ENCODE measurements around the gene ATF4.

ATF4 gene

DNA sequence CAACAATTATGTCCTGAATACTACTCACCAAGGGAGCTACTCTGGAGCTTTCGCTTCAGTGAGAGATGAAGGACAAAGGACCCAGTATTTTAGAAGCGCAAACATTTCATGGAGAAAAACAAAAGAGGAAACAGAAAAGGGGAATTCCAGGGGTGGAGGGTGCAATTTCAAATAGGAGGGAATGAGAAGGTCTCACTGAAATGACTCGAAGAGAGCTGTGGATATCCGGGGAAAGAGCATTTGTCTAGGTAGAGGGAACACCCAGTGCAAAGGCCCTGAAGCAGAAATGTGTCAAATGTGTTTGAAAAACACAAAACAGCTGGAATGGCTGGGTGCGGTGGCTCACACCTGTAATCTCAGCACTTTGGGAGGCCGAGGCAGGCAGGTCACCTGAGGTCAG lies 9.8 kb downstream of the ATF4 start:
- no peak for ATAC-seq
- TF ChIP-seq SNAI2 (CRISPR knock-in tag; IDR thresholded peaks at IDR 0.05) = no peak
- TF ChIP-seq ZNF70 (CRISPR knock-in tag; IDR thresholded peaks at IDR 0.05) = no peak
- TF ChIP-seq, protein P1, sequence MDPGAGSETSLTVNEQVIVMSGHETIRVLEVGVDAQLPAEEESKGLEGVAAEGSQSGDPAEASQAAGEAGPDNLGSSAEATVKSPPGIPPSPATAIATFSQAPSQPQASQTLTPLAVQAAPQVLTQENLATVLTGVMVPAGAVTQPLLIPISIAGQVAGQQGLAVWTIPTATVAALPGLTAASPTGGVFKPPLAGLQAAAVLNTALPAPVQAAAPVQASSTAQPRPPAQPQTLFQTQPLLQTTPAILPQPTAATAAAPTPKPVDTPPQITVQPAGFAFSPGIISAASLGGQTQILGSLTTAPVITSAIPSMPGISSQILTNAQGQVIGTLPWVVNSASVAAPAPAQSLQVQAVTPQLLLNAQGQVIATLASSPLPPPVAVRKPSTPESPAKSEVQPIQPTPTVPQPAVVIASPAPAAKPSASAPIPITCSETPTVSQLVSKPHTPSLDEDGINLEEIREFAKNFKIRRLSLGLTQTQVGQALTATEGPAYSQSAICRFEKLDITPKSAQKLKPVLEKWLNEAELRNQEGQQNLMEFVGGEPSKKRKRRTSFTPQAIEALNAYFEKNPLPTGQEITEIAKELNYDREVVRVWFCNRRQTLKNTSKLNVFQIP (CRISPR knock-in tag; IDR thresholded peaks at IDR 0.05; ENCODE audit: borderline replicate concordance, low read depth) = no peak
- TF ChIP-seq CSDC2 (CRISPR knock-in tag; IDR thresholded peaks at IDR 0.05) = no peak
- TF ChIP-seq, protein P2, sequence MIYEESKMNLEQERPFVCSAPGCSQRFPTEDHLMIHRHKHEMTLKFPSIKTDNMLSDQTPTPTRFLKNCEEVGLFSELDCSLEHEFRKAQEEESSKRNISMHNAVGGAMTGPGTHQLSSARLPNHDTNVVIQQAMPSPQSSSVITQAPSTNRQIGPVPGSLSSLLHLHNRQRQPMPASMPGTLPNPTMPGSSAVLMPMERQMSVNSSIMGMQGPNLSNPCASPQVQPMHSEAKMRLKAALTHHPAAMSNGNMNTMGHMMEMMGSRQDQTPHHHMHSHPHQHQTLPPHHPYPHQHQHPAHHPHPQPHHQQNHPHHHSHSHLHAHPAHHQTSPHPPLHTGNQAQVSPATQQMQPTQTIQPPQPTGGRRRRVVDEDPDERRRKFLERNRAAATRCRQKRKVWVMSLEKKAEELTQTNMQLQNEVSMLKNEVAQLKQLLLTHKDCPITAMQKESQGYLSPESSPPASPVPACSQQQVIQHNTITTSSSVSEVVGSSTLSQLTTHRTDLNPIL (CRISPR knock-in tag; IDR thresholded peaks at IDR 0.05; ENCODE audit: low read depth) = no peak
- TF ChIP-seq ZFP3 (CRISPR knock-in tag; IDR thresholded peaks at IDR 0.05) = no peak
- TF ChIP-seq ISL1 (CRISPR knock-in tag; IDR thresholded peaks at IDR 0.05) = no peak
- TF ChIP-seq RARB (CRISPR knock-in tag; IDR thresholded peaks at IDR 0.05) = no peak
- TF ChIP-seq, protein P3, sequence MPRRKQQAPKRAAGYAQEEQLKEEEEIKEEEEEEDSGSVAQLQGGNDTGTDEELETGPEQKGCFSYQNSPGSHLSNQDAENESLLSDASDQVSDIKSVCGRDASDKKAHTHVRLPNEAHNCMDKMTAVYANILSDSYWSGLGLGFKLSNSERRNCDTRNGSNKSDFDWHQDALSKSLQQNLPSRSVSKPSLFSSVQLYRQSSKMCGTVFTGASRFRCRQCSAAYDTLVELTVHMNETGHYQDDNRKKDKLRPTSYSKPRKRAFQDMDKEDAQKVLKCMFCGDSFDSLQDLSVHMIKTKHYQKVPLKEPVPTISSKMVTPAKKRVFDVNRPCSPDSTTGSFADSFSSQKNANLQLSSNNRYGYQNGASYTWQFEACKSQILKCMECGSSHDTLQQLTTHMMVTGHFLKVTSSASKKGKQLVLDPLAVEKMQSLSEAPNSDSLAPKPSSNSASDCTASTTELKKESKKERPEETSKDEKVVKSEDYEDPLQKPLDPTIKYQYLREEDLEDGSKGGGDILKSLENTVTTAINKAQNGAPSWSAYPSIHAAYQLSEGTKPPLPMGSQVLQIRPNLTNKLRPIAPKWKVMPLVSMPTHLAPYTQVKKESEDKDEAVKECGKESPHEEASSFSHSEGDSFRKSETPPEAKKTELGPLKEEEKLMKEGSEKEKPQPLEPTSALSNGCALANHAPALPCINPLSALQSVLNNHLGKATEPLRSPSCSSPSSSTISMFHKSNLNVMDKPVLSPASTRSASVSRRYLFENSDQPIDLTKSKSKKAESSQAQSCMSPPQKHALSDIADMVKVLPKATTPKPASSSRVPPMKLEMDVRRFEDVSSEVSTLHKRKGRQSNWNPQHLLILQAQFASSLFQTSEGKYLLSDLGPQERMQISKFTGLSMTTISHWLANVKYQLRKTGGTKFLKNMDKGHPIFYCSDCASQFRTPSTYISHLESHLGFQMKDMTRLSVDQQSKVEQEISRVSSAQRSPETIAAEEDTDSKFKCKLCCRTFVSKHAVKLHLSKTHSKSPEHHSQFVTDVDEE (CRISPR knock-in tag; IDR thresholded peaks at IDR 0.05) = no peak
- no peak for TF ChIP-seq ARNTL (CRISPR knock-in tag; IDR thresholded peaks at IDR 0.05; ENCODE audit: borderline replicate concordance, low read depth)
- TF ChIP-seq, protein P4, sequence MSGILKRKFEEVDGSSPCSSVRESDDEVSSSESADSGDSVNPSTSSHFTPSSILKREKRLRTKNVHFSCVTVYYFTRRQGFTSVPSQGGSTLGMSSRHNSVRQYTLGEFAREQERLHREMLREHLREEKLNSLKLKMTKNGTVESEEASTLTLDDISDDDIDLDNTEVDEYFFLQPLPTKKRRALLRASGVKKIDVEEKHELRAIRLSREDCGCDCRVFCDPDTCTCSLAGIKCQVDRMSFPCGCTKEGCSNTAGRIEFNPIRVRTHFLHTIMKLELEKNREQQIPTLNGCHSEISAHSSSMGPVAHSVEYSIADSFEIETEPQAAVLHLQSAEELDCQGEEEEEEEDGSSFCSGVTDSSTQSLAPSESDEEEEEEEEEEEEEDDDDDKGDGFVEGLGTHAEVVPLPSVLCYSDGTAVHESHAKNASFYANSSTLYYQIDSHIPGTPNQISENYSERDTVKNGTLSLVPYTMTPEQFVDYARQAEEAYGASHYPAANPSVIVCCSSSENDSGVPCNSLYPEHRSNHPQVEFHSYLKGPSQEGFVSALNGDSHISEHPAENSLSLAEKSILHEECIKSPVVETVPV (CRISPR knock-in tag; IDR thresholded peaks at IDR 0.05) = no peak

DNA sequence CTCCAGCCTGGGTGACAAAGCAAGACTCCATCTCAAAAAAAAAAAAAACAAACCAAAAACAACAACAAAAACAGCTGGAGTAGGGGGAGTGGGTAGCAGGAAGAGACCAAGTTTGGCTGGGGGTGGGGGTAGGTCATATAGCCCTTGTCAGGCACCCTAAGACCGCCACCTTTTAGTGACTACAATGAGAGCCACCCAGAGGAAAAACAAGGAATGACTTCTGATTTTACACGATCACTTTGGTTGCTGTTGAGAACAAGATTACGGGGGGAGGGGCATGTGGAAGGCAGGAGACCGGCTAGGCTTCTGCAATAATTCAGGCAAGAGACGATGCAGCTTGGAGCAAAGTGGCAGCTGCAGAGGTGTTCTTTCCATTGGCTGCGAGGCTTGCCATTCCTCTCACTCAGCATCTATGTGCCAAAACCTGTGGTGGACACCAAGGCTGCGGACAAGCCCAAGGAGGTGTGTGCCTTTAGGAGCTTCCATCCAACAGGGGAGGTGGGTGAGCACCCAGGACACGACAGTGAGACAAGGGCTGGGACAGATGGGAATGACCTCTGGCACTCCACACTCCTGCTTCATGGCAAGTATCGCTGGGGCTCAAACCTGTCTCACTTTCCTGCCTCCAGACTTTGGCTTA lies 10.4 kb downstream of the ATF4 start:
- ATAC-seq = no peak
- TF ChIP-seq ESRRG (CRISPR knock-in tag; IDR thresholded peaks at IDR 0.05) (no peak), ZNF8 (CRISPR knock-in tag; IDR thresholded peaks at IDR 0.05) (no peak), OSR1 (CRISPR knock-in tag; IDR thresholded peaks at IDR 0.05) (no peak), TOX (CRISPR knock-in tag; IDR thresholded peaks at IDR 0.05; ENCODE audit: borderline replicate concordance) (no peak), ARNTL (CRISPR knock-in tag; IDR thresholded peaks at IDR 0.05; ENCODE audit: borderline replicate concordance, low read depth) (no peak), PPARA (CRISPR knock-in tag; IDR thresholded peaks at IDR 0.05; ENCODE audit: borderline replicate concordance) (no peak), GLIS3 (CRISPR knock-in tag; IDR thresholded peaks at IDR 0.05) (no peak), RARB (CRISPR knock-in tag; IDR thresholded peaks at IDR 0.05) (no peak), ZFP30 (CRISPR knock-in tag; IDR thresholded peaks at IDR 0.05) (no peak), SNAI2 (CRISPR knock-in tag; IDR thresholded peaks at IDR 0.05) (no peak), ISL1 (CRISPR knock-in tag; IDR thresholded peaks at IDR 0.05) (no peak), ZC3H10 (CRISPR knock-in tag; IDR thresholded peaks at IDR 0.05) (no peak), ZNF565 (CRISPR knock-in tag; conservative IDR thresholded peaks at IDR 0.05; ENCODE audit: low read depth) (no peak), BACH2 (CRISPR knock-in tag; IDR thresholded peaks at IDR 0.05; ENCODE audit: borderline replicate concordance) (no peak)
- TF ChIP-seq, protein P2 (CRISPR knock-in tag; IDR thresholded peaks at IDR 0.05; ENCODE audit: low read depth) = no peak
- TF ChIP-seq, protein P3 (CRISPR knock-in tag; IDR thresholded peaks at IDR 0.05) = no peak
- TF ChIP-seq, protein P4 (CRISPR knock-in tag; IDR thresholded peaks at IDR 0.05) = no peak
- TF ChIP-seq, protein P1 (CRISPR knock-in tag; IDR thresholded peaks at IDR 0.05; ENCODE audit: borderline replicate concordance, low read depth) = no peak
- TF ChIP-seq, protein P5, sequence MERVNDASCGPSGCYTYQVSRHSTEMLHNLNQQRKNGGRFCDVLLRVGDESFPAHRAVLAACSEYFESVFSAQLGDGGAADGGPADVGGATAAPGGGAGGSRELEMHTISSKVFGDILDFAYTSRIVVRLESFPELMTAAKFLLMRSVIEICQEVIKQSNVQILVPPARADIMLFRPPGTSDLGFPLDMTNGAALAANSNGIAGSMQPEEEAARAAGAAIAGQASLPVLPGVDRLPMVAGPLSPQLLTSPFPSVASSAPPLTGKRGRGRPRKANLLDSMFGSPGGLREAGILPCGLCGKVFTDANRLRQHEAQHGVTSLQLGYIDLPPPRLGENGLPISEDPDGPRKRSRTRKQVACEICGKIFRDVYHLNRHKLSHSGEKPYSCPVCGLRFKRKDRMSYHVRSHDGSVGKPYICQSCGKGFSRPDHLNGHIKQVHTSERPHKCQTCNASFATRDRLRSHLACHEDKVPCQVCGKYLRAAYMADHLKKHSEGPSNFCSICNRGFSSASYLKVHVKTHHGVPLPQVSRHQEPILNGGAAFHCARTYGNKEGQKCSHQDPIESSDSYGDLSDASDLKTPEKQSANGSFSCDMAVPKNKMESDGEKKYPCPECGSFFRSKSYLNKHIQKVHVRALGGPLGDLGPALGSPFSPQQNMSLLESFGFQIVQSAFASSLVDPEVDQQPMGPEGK (CRISPR knock-in tag; IDR thresholded peaks at IDR 0.05; ENCODE audit: borderline replicate concordance) = no peak
